Sigmoid colon (tissue), 7 donors: ENCODE measurements around the gene SRRM2. TPM values are rescaled to one million over a fixed set of nuclear protein-coding genes. Genes with fewer than 3 reads are reported as not detected.

Experiments used
- DNase-seq: peaks from one replicate; pipeline ENCODE4 v3.0.0-alpha.2; 2019
- H3K27ac ChIP-seq, 4 donors: fragments of 200-600 bp; sonication (generic); one replicate each; pipeline ENCODE4 v1.5.1; 2016 to 2019; ENCODE audit warnings: mild to moderate bottlenecking in 1 of 4
- H3K27me3 ChIP-seq, 3 donors: fragments of 200-600 bp; sonication (generic); one replicate each; pipeline ENCODE4 v1.5.1; 2019; ENCODE audit warnings: mild to moderate bottlenecking in 1 of 3
- H3K36me3 ChIP-seq, 4 donors: fragments of 200-600 bp; sonication (generic); one replicate each; pipeline ENCODE4 v1.5.1; 2016 to 2019
- H3K4me1 ChIP-seq, 4 donors: fragments of 200-600 bp; sonication (generic); one replicate each; pipeline ENCODE4 v1.5.1; 2017 to 2019
- H3K4me3 ChIP-seq, 4 donors: fragments of 200-600 bp; sonication (generic); one replicate each; pipeline ENCODE4 v1.5.1; 2017 to 2019; ENCODE audit warnings: mild to moderate bottlenecking in 2 of 4, moderate library complexity in 1 of 4
- H3K9me3 ChIP-seq, 4 donors: fragments of 200-600 bp in 3 of 4; sonication (generic) in 3 of 4; one replicate each; pipeline versions ENCODE4 v1.5.1 to v1.6.1; 2013 to 2019
- EP300 ChIP-seq, 4 donors: sonication (generic); formaldehyde crosslinking; IDR thresholded peaks; one replicate each; pipeline ENCODE4 v1.6.1; 2017; ENCODE audit warnings: antibody characterized with exemption in 4 of 4
- POLR2A ChIP-seq, 2 donors: fragments of 450-650 bp; IDR thresholded peaks; one replicate each; pipeline ENCODE4 v1.6.1; 2016; ENCODE audit warnings: antibody characterized with exemption in 2 of 2, mild to moderate bottlenecking in 2 of 2, moderate library complexity in 2 of 2
- POLR2AphosphoS5 ChIP-seq, 4 donors: sonication (generic); formaldehyde crosslinking; IDR thresholded peaks; one replicate each; pipeline ENCODE4 v1.6.1; 2017; ENCODE audit warnings: antibody characterized with exemption in 4 of 4
- WGBS, 2 donors: extraction: QIAGEN DNeasy Blood & Tissue Kit; methylation state at CpG; one replicate each; pipeline ENCODE4 v1.1.7; 2013; 5-methylcytosine and 5-hydroxymethylcytosine counted together
- intact Hi-C: fragments of 100-400 bp; cut with DNase I; formaldehyde crosslinking; loops from one replicate; pipeline ENCODE4 v1.15.1; 2023
- polyA plus RNA-seq, 3 donors: library from polyadenylated mRNA; stranded (reverse); fragments of 200-250 nt; gene quantifications; one replicate each; pipeline ENCODE4 v1.2.3, GENCODE V29; 2013
- total RNA-seq, 4 donors: library from RNA; depleted of rRNA; stranded (reverse); fragments of >200 nt; gene quantifications; one replicate each; pipeline ENCODE4 v1.1.0, GENCODE V29; 2016
- TF ChIP-seq, protein P1 (sequence below), 4 experiments: fragments of 450-650 bp in 3 of 4; fragments of 200-600 bp in 1 of 4; IDR thresholded peaks; one replicate each; pipeline ENCODE4 v1.5.1; 2016 to 2019; ENCODE audit warnings: antibody characterized with exemption in 4 of 4, mild to moderate bottlenecking in 3 of 4, moderate library complexity in 2 of 4
- donor health status: healthy with polysubstance abuse.
- donor health status: Bipolar disorder and iron deficiency.
- donor health status: healthy.

The SRRM2 gene
- total and polyA plus RNA-seq, 7 donors: 66.1 to 826 (median 198) TPM

DNA sequence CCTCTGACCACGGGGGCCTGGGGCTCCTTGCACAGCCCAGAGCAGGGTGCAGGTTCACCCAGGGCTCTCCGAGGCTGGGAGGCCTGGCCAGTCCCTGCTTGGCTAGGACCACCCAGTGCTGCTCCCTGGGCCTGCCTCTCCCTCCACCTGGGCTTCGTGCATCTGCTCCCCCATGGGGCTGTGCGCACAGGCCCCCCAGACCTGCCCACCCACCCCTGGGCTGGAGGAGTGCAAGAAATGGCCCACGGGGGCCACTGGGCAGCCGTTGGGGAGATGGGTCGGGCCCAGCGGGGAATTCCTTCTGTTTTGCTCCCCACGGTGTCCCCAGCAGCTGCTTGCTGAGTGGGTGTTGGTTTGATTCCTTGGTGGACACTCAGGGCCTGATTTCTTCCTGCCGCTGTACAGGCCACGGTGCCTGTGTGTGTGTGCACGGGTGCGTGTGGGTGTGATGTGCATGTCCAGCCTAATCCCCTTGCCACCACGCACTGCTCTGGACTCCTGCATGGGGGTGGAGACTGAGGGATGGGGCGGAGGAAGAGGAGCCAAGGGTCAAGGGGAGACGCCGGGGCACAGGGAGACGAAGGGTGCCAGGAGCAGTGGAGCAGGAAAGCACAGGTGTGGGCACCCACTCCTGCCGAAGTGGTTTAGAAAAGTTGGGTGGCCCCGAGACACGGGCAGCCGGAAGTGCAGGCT, 40.9 kb upstream of the SRRM2 start:
- intact Hi-C loops: no loop called here
- peak; percentile 56 for DNase-seq
- TF ChIP-seq POLR2AphosphoS5 (IDR thresholded peaks at IDR 0.05) (no peak), EP300 (IDR thresholded peaks at IDR 0.05) (no peak), POLR2A (IDR thresholded peaks at IDR 0.05) (no peak)
- TF ChIP-seq, protein P1, sequence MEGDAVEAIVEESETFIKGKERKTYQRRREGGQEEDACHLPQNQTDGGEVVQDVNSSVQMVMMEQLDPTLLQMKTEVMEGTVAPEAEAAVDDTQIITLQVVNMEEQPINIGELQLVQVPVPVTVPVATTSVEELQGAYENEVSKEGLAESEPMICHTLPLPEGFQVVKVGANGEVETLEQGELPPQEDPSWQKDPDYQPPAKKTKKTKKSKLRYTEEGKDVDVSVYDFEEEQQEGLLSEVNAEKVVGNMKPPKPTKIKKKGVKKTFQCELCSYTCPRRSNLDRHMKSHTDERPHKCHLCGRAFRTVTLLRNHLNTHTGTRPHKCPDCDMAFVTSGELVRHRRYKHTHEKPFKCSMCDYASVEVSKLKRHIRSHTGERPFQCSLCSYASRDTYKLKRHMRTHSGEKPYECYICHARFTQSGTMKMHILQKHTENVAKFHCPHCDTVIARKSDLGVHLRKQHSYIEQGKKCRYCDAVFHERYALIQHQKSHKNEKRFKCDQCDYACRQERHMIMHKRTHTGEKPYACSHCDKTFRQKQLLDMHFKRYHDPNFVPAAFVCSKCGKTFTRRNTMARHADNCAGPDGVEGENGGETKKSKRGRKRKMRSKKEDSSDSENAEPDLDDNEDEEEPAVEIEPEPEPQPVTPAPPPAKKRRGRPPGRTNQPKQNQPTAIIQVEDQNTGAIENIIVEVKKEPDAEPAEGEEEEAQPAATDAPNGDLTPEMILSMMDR (IDR thresholded peaks at IDR 0.05): no peak
- peaks cover 0 to 9% (median 6%) of the 10 kb centered on the region in 4 donors for H3K4me1 ChIP-seq
- peaks cover 0 to 13% (median 7%) of the 10 kb centered on the region in 3 donors for H3K27me3 ChIP-seq
- H3K9me3 ChIP-seq: no peaks in the 10 kb centered on the region
- WGBS, 2 donors: 38 to 72% methylated on average over 22 of the region's 22 CpGs
- peaks cover 0 to 35% (median 14%) of the 10 kb centered on the region in 4 donors for H3K36me3 ChIP-seq
- H3K27ac ChIP-seq: no peak overlapping the region
- H3K4me3 ChIP-seq: no peak overlapping the region

DNA sequence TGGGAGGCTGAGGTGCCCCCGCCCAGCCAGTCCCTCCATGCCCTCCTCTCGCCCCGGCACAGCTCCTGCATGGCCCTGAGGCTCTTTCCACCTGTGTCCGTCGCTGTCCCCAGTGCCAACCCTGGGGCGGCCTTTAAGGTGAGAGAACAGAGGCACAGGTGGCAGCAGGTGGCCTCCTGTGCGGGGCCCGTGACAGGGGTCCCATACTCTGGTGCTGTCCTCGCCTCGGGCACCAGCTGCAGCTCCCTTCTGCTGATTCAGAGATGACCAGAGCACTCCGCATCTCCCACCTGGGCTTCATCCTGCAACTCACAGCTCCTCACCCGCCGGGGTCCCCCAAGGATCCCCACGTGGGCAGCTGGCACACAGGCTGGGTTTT, 40.4 kb upstream of the SRRM2 start:
- Histone ChIP-seq H3K27ac (no peak overlapping the region), H3K9me3 (no peaks in the 10 kb centered on the region), H3K27me3 (peaks cover 0 to 14% (median 7%) of the 10 kb centered on the region in 3 donors), H3K36me3 (peaks cover 0 to 31% (median 13%) of the 10 kb centered on the region in 4 donors), H3K4me1 (peaks cover 0 to 9% (median 6%) of the 10 kb centered on the region in 4 donors), H3K4me3 (no peak overlapping the region)
- WGBS, 2 donors: 40 to 78% methylated on average over 14 of the region's 14 CpGs
- intact Hi-C loops: no loop called here
- DNase-seq: peak; percentile 55
- no peak for TF ChIP-seq POLR2AphosphoS5 (IDR thresholded peaks at IDR 0.05)
- TF ChIP-seq, protein P1 (IDR thresholded peaks at IDR 0.05): no peak
- no peak for TF ChIP-seq POLR2A (IDR thresholded peaks at IDR 0.05)
- no peak for TF ChIP-seq EP300 (IDR thresholded peaks at IDR 0.05)

DNA sequence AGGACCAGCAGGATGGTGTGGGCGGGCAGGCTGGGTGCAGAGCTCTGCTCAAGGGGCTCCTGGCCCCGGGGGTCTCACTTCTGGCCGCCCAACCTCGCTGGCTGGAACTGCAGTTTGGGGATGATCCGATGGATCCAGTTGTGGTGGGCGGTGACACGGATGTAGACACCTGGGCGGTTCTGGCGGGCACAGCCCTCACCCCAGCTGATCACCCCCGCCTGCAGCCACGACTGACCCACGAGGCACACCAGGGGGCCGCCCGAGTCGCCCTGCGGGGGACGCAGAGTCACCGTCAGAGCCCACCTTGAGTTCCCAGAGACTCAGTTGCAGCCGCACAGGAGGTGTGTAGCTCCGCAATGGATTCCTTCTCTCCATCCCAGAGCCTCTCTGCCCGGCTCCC, 39.9 kb upstream of the SRRM2 start:
- intact Hi-C loops: no loop called here
- TF ChIP-seq EP300 (IDR thresholded peaks at IDR 0.05): no peak
- TF ChIP-seq POLR2AphosphoS5 (IDR thresholded peaks at IDR 0.05): no peak
- no peak for TF ChIP-seq POLR2A (IDR thresholded peaks at IDR 0.05)
- TF ChIP-seq, protein P1 (IDR thresholded peaks at IDR 0.05): no peak
- Histone ChIP-seq H3K27me3 (peaks cover 0 to 14% (median 7%) of the 10 kb centered on the region in 3 donors), H3K4me3 (no peak overlapping the region), H3K4me1 (peaks cover 0 to 9% (median 6%) of the 10 kb centered on the region in 4 donors), H3K36me3 (peaks cover 0 to 26% (median 9%) of the 10 kb centered on the region in 4 donors), H3K27ac (no peak overlapping the region), H3K9me3 (no peaks in the 10 kb centered on the region)
- peak; percentile 46 for DNase-seq
- 74 to 86% methylated on average over 21 of the region's 21 CpGs for WGBS, 2 donors

DNA sequence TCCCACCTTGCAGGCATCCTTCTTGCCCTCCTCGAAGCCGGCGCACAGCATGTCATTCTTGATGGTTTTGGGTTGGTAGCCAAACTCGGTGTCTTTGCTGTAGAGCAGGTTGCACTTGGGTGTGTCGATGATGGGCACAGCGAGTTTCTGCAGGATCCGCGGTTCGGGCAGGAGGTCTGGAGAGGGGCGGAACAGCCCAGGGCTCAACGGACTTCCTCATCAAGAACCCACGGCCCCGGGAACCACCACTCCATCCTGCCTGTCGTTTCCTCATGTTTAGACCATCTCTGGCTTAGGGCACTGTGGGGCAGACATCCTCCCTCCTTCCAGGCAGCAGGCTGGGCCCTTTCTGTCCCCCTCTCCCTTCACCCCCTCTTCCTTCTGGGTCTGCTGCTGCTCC, 38.9 kb upstream of the SRRM2 start:
- TF ChIP-seq POLR2A (IDR thresholded peaks at IDR 0.05) (no peak), EP300 (IDR thresholded peaks at IDR 0.05) (no peak), POLR2AphosphoS5 (IDR thresholded peaks at IDR 0.05) (no peak)
- TF ChIP-seq, protein P1 (IDR thresholded peaks at IDR 0.05): no peak
- no peak overlapping the region for H3K27ac ChIP-seq
- peaks cover 0 to 14% (median 7%) of the 10 kb centered on the region in 3 donors for H3K27me3 ChIP-seq
- intact Hi-C loops: no loop called here
- H3K4me1 ChIP-seq: peaks cover 0 to 9% (median 6%) of the 10 kb centered on the region in 4 donors
- H3K9me3 ChIP-seq: no peaks in the 10 kb centered on the region
- H3K36me3 ChIP-seq: peaks cover 0 to 16% (median under 1%) of the 10 kb centered on the region in 4 donors
- WGBS, 2 donors: 66 to 80% methylated on average over 14 of the region's 14 CpGs
- no peak overlapping the region for H3K4me3 ChIP-seq
- DNase-seq: peak; percentile 47
